Dermis microvascular lymphatic vessel endothelial cell (primary cell): Measurements from ENCODE around the gene SYCP1. TPM values are rescaled to one million over a fixed set of nuclear protein-coding genes. Genes with fewer than 3 reads are reported as not detected.

Experiments used
- total RNA-seq: library from RNA; depleted of rRNA; stranded (reverse); fragments of >200 nt; gene quantifications from 2 replicates; pipeline ENCODE4 v1.2.1, GENCODE V29; 2014

The SYCP1 gene
- total RNA-seq, 1 donor from 2014 or later, result not detected

Other genes starting within 250 kb of the SYCP1 start
- gene DENND2C, start 184.8 kb upstream of the SYCP1 start, total RNA-seq, result 4.0 and 6.4 TPM in 2 replicates
- gene AMPD1, start 159.3 kb upstream of the SYCP1 start, total RNA-seq, result not detected in 2 replicates
- 74.5 and 76.3 TPM in 2 replicates for gene NRAS, start 138.1 kb upstream of the SYCP1 start, total RNA-seq
- 996 and 1,077 TPM in 2 replicates for gene CSDE1, start 96.9 kb upstream of the SYCP1 start, total RNA-seq
- 38.3 and 42.5 TPM in 2 replicates for gene SIKE1, start 74.2 kb upstream of the SYCP1 start, total RNA-seq
- gene TSHB, start 175.0 kb downstream of the SYCP1 start, total RNA-seq, result not detected in 2 replicates
- gene TSPAN2, start 234.6 kb downstream of the SYCP1 start, total RNA-seq, result 1.3 and 5.9 TPM in 2 replicates